A549 (cell line): ENCODE data around the gene UBE2R2.

Experiments used
- CBX2 ChIP-seq: fragments of 200-600 bp; sonication (generic); IDR thresholded peaks from 2 replicates; pipeline ENCODE4 v1.6.1; 2016; ENCODE audit warnings: low read depth, mild to moderate bottlenecking, borderline replicate concordance
- POLR2A ChIP-seq: IDR thresholded peaks from 2 replicates; pipeline ENCODE4 v1.6.1; 2012; ENCODE audit warnings: mild to moderate bottlenecking, low read length

DNA sequence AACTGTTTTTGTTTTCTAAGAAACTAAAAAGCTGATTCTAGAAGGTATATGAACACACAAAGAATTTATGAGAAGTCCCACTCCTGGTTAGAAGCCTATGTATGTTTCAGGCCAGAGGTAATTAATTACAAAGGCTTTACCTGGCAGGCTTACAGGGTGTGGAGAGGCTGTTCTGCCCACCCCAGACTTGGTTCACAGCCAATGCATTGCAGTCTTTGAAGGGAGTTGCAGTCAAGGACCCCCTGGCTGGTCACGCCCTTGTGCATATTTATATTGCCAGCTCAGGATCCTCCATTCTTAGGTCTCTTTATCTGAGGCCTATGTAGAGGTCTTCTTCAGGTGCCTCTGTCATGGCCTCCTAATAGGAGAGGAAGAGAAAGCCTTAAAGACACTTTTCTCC, 35.2 kb upstream of the UBE2R2 start:
- TF ChIP-seq CBX2, result no peak
- no peak for TF ChIP-seq POLR2A
